Lung (tissue), 12 donors: ENCODE data around the gene SNRPB. TPM values are rescaled to one million over a fixed set of nuclear protein-coding genes. Genes with fewer than 3 reads are reported as not detected.
A peak's percentile ranks its signal among the peaks of the same experiment; 100 is the strongest.

ENCODE experiments used
- ATAC-seq: fragments of 200-7000 bp; cut with Tn5 transposase; one replicate; pipeline ENCODE4 v1.9.1; 2020; ENCODE audit warnings: moderate number of reproducible peaks; ENCODE audit not compliant: insufficient read depth, low FRiP score
- DNase-seq, 3 donors: peaks; one replicate each; pipeline ENCODE4 v3.0.0-alpha.2; 2013 to 2017
- H3K27ac ChIP-seq, 2 donors: one replicate each; pipeline ENCODE4 v1.5.1; 2013; ENCODE audit warnings: mild to moderate bottlenecking in 2 of 2, moderate library complexity in 2 of 2, control low read depth in 1 of 2, inconsistent platforms in 1 of 2, low read depth in 1 of 2, low read length in 1 of 2
- H3K27me3 ChIP-seq, 3 donors: one replicate each; pipeline ENCODE4 v1.5.1; 2013; ENCODE audit warnings: low read length in 2 of 3; ENCODE audit not compliant: control insufficient read depth in 3 of 3, insufficient read depth in 3 of 3
- H3K36me3 ChIP-seq, 4 donors: one replicate each; pipeline ENCODE4 v1.5.1; 2013; ENCODE audit warnings: low read length in 4 of 4, mild to moderate bottlenecking in 1 of 4, moderate library complexity in 1 of 4; ENCODE audit not compliant: control insufficient read depth in 4 of 4, insufficient read depth in 4 of 4
- H3K4me1 ChIP-seq, 5 donors: one replicate each; pipeline ENCODE4 v1.5.1; 2013; ENCODE audit warnings: low read length in 5 of 5, mild to moderate bottlenecking in 2 of 5, moderate library complexity in 1 of 5; ENCODE audit not compliant: control insufficient read depth in 5 of 5, insufficient read depth in 5 of 5
- H3K4me3 ChIP-seq: one replicate; pipeline ENCODE4 v1.5.1; 2013; ENCODE audit warnings: mild to moderate bottlenecking, control low read depth, moderate library complexity
- H3K9ac ChIP-seq, 2 donors: one replicate each; pipeline ENCODE4 v1.5.1; 2013; ENCODE audit warnings: low read length in 2 of 2, control low read depth in 1 of 2; ENCODE audit not compliant: insufficient read depth in 1 of 2
- H3K9me3 ChIP-seq, 4 donors: one replicate each; pipeline ENCODE4 v1.5.1; 2013; ENCODE audit warnings: low read length in 3 of 4, mild to moderate bottlenecking in 1 of 4, moderate library complexity in 1 of 4; ENCODE audit not compliant: control insufficient read depth in 4 of 4, insufficient read depth in 3 of 4
- CTCF ChIP-seq: IDR thresholded peaks from 2 replicates; pipeline ENCODE4 v1.5.1; 2012; ENCODE audit warnings: mild to moderate bottlenecking; ENCODE audit errors: control extremely low read depth, extremely low read depth
- WGBS, 2 donors: extraction: QIAGEN DNeasy Blood & Tissue Kit; methylation state at CpG; one replicate each; pipeline ENCODE4 v1.1.7; 2013; 5-methylcytosine and 5-hydroxymethylcytosine counted together
- polyA plus RNA-seq, 2 donors: library from polyadenylated mRNA; stranded (reverse); fragments of 200-250 nt; gene quantifications; one replicate each; pipeline ENCODE4 v1.2.1, GENCODE V29; 2013
- total RNA-seq, 2 donors: library from RNA; depleted of rRNA in 1 of 2; stranded (reverse); fragments of >200 nt in 1 of 2; gene quantifications; one replicate each; pipeline ENCODE4 v1.2.1, GENCODE V29; 2014 to 2021
- donor health status: control.
- donor health status: control.
- donor health status: Bipolar disorder and iron deficiency.
- donor health status: healthy.
- donor health status: DM: yes; HTN: yes; CAD: no.

The SNRPB gene
- total and polyA plus RNA-seq, 4 donors: 71.4 to 291 (median 178) TPM

- WGBS, 2 donors: 0 to 1% methylated on average over 19 of the region's 19 CpGs
- Histone ChIP-seq H3K9ac (peak overlapping the region; percentile 95 to 98), H3K27me3 (no peaks in the 10 kb centered on the region), H3K9me3 (no peaks in the 10 kb centered on the region), H3K27ac (peak overlapping the region; percentile 83 to 93), H3K4me1 (peaks cover 5 to 23% (median 6%) of the 10 kb centered on the region in 5 donors), H3K4me3 (peak overlapping the region; percentile 94), H3K36me3 (peaks cover 17 to 23% (median 18%) of the 10 kb centered on the region in 4 donors)
- TF ChIP-seq CTCF: no peak
- DNase-seq (peak; percentile 51 to 63 (median 62)), ATAC-seq (peak; percentile 42)
Observed at GRCh38 chr20:2469991-2470422, 582 bp downstream of the SNRPB start.

GRCh38 chr20:2468581-2469407 lies 1.8 kb downstream of the SNRPB start:
- DNase-seq (no peak), ATAC-seq (no peak)
- no peak for TF ChIP-seq CTCF
- Histone ChIP-seq H3K9ac (peak overlapping the region; percentile 64 to 98), H3K9me3 (no peaks in the 10 kb centered on the region), H3K4me3 (no peak overlapping the region), H3K27me3 (no peaks in the 10 kb centered on the region), H3K4me1 (peaks cover 5 to 23% (median 6%) of the 10 kb centered on the region in 5 donors), H3K36me3 (peaks cover 21 to 30% (median 24%) of the 10 kb centered on the region in 4 donors), H3K27ac (no peak overlapping the region)
- 77 to 81% methylated on average over 11 of the region's 11 CpGs for whole genome bisulfite sequencing, 2 donors

- no peak for TF ChIP-seq CTCF
- Histone ChIP-seq H3K9me3 (no peaks in the 10 kb centered on the region), H3K4me1 (peaks cover 5 to 23% (median 6%) of the 10 kb centered on the region in 5 donors), H3K27me3 (no peaks in the 10 kb centered on the region), H3K36me3 (peaks cover 35 to 42% (median 37%) of the 10 kb centered on the region in 4 donors), H3K4me3 (no peak overlapping the region), H3K27ac (no peak overlapping the region), H3K9ac (no peak overlapping the region)
- 89 to 94% methylated on average over 5 of the region's 5 CpGs for WGBS, 2 donors
- ATAC-seq (no peak), DNase-seq (no peak)
Observed at GRCh38 chr20:2467412-2467811, 3.2 kb downstream of the SNRPB start.
